Subcutaneous adipose tissue (tissue), 4 donors: ENCODE data around the gene CXCL12. TPM values are rescaled to one million over a fixed set of nuclear protein-coding genes. Genes with fewer than 3 reads are reported as not detected.

Experiments used
- CTCF ChIP-seq: fragments of 450-650 bp; IDR thresholded peaks from one replicate; pipeline ENCODE4 v1.5.1; 2016; ENCODE audit warnings: low read depth, mild to moderate bottlenecking, control low read depth, antibody characterized with exemption, moderate library complexity
- total RNA-seq, 4 donors: library from RNA; depleted of rRNA; stranded (reverse); fragments of >200 nt; gene quantifications; one replicate each; pipeline ENCODE4 v1.1.0, GENCODE V29; 2016

Gene CXCL12
- total RNA-seq, 4 donors from 2014 or later = 75.0 to 156 (median 91.6) TPM

- no peak for TF ChIP-seq CTCF
These were observed 14.1 kb upstream of the CXCL12 start for GRCh38 chr10:44398747-44399658.

- TF ChIP-seq CTCF = no peak
These were observed 13.4 kb upstream of the CXCL12 start for GRCh38 chr10:44398271-44398670.

GRCh38 chr10:44397476-44398225 lies 12.8 kb upstream of the CXCL12 start:
- no peak for TF ChIP-seq CTCF

- TF ChIP-seq CTCF = no peak
These were observed 11.8 kb upstream of the CXCL12 start for GRCh38 chr10:44396671-44397191.

GRCh38 chr10:44395902-44396670 lies 11.2 kb upstream of the CXCL12 start:
- no peak for TF ChIP-seq CTCF

- no peak for TF ChIP-seq CTCF
These were observed 10.5 kb upstream of the CXCL12 start for GRCh38 chr10:44395396-44395795.
